HG03442 (cell line): Measurements from ENCODE around the gene GNB1L.

Source experiments
- ATAC-seq: cut with Tn5 transposase; IDR thresholded peaks from one replicate; pipeline ENCODE4 v1.9.1; 2021; ENCODE audit warnings: mild to moderate bottlenecking, moderate library complexity; ENCODE audit not compliant: unreplicated experiment

GNB1L gene

DNA sequence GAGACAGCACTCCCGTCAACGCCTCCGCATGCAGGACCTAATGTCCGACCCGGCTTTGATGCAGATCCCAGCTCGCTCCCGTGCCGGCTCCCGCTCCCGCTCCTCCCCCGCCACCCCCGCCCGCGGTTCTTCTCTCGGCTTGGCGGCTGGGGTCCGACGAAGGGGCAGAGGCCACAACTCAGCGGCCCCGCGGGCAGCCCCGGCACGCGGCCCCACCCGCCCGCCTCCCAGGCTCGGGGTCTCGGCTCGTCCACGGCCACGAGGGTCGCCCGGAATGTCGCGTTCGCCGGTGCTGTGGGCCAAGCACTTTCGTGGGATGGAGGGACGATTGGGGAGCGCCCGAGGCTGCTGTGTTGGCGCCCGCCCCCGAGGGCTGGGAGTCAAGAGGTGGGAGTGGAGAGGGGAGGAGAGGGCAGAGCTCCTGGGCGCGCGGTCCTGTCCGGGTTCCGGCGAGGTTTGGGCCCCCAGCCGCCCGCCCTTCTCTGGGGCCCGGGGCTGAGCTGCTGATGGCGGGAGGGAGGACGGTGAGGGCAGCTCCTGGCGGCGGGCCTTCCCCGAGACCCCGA, 99.4 kb downstream of the GNB1L start:
- ATAC-seq, result no peak

DNA sequence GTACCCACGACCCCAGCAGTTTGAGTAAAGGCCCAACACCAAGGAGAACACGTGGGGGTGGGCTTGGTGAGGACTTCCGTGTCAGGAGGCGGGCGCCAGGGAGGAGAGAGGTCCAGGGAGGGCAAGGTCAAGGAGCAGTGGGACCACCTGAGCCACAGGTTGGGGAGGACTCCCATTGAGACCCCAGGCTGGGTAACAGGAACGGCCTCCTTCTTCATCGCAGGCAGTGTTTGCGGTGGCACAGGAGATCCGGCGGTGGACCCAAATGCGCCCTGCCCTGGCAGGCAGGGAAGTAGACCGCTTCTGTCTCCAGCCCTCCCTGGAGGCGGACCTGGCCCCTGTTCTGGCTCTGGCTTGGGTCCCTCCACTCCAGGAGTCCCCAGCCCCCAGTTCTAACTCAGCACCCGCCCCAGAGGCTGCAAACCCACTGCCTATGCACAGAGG, 100.0 kb downstream of the GNB1L start:
- no peak for ATAC-seq

DNA sequence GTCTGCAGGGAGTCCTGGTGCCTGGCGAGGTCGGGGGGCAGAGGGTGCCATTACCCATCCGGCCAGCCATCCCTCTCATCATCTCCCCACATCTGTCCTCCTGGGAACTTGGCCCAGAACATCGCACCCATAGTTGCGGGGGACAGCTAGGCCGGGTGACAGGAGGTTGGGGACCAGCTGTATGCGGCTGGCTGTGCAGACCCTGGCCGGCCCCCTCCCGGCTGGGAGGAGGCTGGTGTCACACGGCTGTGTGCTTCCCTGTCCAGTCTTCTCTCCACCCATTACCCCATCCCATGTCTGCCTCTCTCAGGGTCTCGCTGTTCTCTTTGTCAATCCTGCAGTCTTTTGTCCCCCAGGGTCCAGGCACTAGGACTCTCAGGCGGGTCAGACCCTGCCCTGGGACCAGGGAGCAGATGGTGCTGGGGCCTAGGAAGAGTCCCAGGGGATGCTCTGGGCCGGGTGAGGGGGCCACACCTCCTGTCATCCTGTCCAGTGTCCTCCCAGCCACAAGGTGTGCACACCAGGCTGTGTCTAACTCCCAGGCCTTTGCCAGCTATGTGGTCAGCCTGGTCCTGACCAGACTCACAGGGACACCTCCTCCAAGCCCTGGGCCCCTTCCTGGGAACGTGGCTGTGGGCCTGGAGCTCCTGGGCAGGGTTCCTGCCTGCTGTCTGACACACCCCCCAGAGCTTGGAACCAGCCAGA, 100.5 kb downstream of the GNB1L start:
- ATAC-seq, result no peak

DNA sequence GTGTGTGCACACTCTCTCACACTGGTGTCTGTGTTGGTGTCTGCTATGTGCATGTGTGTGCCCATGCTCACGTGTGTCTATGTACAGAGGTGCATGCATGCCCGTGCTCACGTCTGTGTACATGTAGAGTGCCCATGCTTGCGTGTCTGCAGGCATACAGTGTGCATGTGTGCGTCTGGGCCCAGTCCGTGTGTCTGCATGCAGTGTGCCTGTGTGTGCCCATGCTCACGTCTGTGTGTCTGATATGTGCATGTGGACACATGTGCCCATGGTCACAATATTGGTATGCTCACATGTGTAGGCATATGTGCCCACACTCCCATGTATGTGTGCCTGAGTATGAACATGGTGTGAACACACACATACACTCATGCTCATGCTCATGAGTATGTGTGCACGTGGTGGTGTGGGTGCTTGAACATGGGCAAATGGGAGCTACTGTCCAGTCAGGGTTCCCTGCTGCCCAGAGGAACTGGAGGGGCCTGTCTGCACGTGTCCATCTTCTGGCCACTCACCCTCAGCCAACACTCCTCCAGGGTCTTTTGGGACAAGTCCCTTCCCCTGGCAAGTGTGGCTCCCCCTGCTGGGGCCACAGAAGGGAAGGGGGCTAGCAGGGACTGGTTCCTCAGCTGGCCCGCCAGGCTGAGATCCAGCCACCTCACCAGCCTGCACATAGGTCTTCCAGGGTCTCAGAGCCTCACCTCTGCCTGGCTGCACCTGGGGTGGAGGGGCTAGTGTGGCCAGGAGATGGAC, 101.4 kb downstream of the GNB1L start:
- ATAC-seq, result no peak

DNA sequence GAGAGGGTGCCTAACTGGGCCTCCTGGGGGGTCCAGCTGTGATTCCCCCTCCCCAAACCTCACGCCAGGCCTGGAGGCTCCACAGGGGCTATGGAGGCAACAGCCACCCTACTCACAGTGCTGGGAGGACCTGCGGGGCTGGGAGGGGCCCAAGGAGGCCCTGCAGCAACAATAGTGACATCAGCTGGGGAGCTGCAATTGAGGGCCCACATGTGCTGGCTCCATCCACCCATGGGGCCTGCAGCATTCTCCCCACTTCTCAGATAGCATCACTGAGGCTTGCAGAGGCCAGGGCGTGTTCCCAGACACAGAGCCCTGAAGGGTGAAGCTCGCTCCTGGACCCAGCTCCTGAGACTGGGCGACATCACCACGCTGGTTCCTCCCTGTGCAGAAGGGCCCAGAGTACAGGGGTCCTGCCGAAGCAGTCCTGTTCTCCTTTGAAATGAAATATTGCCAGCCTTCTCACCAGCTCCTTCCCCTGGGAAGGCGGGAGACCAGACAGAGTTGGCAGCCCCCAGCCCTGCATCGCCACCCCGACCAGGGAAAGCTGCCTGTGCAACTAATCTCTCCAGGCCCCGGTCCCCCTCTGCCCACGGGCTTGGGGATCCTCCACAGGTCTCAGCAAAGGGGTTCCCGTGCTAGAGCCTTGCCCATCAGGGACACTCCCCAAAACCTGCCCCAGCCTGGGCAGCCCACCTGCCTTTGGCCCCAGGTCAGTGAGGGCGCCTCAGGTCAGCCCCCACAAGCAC, 103.0 kb downstream of the GNB1L start:
- ATAC-seq, result no peak

DNA sequence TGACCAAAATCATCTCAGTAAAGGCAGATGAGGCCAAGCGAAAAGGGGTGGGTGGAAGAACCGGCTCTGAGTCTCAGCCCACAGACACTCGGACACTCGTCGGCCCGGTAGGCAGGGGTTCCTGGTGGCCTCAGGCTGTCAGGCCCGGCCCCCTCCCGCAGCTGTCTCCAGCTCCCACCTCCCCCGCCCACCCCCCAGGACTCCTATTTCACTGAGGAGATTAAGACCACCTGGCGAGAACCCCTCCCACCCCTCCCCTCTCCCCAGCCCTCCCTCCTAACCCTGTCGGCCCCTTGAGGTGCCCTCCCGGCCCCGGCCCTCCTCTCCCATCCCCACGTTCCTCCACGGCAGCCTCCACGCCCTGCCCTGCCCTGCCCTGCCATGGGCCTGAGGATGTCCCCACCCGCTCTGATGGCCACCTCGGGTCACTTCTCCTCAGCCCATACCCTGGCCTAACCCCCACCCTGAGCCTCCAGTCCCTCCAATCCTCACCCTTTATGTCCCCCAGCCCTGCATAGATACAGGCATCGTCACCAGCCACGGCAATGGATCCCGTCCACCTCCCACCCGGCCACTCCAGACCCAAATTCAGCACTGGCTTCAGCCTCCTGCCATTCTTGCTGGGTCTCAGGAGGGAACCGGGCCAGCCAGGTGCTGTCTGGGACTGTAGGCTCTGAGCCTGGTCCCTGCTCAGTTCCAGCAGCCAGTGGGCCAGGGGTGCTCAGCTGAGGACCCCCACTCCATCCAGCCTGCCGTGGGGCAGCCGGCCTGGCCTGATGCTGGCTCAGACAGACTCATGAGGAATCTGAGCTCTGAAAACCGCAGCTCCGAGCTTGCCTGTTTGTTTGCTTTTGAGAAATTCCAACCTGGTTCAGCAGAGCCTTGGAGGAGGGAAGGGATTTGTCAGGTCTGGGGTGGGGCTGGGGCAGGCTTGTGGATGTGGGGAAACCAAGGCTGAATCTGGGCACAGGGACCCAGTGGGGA, 103.9 kb downstream of the GNB1L start:
- no peak for ATAC-seq

DNA sequence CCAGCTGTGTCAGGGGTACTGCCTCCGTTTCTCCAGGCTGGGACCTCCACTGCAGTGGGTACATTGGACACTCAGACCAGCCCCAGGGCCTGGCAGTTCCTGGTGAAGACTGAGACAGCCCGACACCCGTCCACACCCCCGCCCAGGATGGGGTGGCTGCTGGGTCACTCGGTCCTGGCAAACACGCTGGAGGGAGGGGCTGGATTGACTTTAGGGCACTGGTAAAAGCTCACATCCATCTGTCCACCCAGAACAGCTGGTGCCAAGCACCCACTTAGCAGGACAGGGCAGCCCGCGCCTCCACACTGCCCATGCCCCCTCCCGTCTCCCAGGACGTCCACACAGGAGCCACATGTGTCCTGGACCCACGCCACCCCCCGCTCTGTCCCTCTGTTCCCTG, 104.8 kb downstream of the GNB1L start:
- no peak for ATAC-seq

DNA sequence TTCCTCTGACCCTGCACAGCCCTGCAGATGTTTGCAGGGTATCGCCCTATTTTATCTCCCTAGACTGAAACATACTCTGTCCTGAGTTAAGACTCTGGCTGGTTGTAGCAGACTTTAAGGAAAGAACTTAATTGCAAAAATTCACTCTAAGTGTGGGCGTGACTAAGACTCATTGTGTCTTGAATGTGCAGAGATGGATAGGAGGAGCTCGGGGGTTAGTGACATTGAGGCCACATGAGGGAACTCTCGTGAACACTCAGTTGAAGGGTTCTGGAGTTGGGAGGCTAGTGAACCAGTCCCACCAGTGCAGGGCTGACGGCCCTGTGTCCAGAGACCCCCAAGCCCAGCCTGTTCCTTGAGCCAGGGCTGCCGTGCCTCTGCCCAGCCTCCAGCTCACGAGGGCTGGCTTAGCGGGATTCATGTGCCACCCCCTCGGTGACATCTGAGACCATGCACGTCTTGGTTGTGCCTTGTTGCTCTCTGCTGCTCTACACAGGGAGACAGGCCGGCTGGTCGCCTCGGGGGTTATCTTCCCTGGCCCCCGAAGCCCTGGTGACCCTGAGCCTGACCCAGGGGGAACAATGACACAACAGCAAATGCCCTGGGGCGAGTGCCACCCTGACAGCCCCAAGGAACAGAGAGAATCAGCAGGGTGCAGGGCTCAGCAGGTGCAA, 105.5 kb downstream of the GNB1L start:
- no peak for ATAC-seq

DNA sequence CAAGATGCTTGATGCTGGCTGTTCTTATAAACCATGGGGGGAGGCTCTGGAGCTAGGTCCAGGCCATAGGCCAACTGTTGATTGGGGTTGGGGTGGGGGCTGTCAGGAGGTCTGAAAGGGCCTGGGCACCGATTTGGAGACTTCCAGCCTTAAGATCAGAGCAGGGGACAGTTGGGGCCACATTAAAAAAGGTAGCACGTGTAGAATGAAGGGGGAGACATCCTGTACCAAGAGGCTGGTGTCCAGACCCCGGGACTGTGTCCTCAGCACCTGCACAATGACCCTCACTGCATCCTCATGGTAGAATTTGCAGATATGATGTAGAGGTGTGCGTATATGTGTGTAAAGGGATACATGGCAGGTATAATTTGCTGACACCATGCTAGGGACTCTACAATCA, 106.5 kb downstream of the GNB1L start:
- ATAC-seq, result no peak

DNA sequence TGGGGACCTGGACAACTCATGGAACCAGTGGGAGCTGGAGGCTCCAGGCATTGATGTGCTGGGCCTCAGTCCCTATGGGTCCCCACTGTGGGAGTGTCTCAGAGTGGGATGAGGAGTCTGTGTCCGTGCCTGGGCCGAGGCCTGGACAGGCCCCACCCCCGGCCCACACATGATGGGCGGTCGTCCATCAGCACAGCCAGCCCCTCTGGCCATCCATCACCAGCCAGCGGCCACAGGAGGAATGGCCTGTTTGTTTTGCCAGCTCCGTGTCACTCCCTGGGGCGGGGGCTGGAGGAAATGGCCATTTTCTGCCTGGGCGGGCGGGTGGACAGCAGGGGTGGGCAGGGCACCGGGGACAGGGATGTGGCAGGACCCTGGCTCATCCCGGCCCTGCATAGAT, 107.1 kb downstream of the GNB1L start:
- ATAC-seq, result no peak

DNA sequence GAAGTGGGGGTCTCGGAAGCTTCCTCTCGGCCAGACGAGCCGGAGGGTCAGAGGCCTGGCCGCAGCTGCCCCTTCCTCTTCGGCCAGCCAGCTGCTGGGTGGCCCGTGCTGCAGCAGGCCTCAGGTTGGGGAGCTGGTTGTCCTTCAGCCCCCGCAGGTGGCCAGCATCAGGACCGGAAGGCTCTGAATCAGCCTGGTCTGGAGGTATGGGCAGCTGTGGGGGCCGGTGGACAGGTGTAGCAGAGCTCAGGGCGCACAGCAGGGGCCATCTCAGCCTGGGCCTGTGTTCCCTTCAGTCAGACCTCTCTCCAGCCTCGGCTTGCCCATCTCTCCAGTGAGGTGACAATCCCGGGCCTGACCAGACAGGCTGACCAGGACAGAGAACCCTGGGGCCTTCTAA, 107.9 kb downstream of the GNB1L start:
- ATAC-seq, result no peak

DNA sequence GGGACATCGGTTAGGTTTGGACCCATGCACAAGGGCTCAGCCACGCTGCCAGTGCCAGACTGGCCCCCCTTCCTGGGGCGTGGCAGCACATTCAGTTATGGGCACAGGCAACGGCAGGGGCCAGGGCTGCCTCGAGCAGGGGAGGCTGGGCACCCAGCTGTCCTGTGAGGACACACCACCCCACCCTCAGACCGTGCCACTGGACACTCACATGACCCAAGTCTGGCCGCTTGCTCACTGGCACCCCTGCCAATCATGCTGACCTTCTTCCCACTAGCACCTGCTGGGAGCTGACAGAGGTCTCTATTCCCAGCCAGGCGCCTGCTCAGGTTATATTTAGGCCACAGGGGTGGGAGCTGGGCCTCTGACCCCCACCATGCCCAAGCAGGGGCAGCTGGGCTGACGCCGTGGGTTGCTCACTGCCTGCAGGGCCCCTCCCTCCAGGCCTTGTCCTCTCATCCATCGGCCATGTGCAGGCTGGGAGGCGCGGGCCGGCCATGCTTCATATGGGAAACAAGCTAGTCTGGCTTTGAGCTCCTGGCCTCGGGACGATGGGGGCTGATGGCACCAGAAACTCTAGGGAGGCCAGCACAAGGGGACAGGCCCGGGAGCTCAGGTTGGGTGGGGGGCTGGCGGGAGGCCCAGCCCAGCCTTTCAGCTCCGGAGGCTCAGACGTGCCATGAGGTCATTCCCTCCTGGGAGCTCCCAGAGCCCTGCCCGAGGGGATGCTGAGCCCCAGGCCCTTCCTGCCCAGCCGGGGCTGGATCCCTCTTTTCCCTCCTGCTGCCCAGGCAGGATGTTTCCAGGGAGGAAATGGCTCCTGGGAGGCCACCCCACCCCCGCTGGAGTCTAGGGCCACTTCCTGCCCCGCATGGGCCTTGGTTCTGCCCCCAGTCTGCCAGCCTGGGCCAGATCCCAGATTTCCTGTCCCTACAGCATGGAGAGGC, 109.2 kb downstream of the GNB1L start:
- ATAC-seq, result no peak

DNA sequence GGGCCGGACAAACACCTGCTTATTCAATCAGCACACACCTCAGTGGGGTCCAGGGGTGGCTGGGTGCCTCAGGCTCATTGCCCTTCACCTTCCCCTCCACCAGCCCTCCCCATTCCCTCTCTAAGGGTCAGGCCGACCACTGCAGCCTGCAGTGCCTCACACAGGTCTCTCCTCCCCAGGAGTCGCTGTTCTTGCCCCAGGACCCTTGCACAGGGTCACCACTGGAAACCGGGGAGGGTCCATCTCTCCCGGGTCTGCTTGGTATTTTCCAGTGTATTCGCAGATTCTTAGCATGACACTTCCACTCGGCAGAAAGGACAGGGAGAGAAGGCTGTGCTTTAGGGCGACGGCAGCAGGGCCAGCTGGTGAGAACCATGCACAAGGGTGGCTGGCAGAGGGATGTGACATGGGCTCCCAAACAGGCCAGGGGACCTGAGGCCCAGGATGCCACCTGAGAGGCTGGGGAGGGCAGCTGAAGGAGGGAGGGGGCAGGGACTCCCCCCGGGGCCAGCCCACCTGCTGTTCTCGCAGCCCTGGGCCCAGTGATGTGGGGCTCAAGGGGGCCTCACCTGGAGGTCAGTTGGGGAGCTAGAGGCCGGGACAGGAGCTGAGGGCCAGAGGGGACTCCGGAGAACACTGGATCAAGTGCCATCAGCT, 110.2 kb downstream of the GNB1L start:
- ATAC-seq, result no peak

DNA sequence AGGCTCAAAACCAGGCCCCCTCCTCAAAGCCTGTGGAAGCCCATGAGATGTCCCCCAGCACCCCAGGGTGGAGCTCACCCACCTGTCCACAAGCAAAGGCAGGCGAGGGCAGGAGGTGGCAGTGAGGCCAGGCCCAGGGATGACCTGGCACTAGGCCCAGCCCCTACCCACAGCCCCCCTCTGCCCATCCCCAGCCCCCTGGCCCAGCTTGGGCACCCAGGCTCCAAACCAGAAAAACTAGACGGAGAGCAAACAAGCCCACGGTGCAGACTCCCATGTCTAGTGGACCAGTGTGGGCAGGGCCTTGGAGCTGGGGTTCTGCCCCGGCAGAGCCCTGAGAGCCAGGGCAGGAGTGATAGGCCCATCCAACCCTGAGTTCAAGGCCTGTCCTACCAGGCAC, 111.0 kb downstream of the GNB1L start:
- ATAC-seq, result no peak

DNA sequence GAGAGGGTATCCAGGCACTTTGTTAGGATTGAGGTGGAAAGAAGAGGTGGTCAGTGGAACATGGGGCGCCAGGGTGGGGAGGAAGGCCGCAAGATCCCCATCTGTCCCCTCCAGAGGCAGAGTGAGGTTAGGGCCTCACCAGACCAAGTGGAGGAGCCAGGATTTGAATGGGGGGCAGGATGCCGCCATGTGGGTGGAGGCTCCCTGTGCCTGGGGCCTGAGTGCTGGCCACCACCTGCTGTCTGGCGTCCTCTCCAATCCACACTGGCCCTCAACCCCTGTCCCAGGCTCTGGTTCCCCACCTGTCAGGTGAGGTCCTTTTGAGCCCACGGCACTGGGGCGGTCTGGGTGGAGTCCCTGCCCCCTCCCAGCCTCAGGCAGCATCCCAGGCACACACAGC, 111.6 kb downstream of the GNB1L start:
- no peak for ATAC-seq

DNA sequence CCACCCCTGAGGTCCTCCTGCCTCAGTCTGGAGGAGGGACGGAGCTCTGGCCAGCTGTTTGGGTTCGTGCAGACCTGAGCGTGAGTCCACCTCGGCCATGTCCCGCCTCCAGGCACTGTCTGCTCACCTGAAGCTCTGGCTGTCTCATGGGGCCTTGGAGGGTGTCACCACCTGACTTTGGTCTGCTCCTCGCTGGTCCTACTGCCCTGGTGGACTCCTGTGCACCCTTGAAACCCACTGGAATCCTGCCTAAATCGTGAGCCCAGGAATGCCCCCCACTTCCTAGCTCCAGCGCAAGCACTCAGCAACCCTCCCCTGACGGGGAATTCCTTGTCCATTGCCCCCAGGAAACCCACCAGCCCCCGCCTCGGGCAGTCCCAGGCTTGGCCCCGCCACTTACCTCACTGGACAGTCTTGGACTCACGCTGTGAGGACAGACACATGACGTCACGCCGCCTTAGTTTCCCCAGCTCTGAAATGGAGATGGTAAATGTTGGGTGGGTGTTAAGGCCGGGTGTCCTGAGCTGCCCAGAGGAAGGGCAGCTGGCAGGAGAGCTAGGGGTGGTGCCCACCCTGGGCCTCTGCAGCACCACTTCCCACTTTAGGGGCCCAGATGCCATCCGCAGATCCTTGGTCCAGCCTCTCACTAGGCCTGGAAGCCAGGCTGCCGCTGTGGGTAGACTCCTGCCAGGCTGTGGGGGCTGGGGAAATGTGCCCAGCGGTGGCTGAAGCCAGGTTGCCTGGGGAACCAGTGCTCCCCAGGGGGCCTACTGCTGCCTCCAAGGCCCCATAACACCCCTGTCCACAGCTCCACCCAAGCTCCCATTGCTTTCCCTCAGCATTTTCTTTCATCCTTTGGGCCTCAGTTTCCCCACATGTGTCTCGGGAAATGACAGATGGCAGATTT, 112.3 kb downstream of the GNB1L start:
- no peak for ATAC-seq

DNA sequence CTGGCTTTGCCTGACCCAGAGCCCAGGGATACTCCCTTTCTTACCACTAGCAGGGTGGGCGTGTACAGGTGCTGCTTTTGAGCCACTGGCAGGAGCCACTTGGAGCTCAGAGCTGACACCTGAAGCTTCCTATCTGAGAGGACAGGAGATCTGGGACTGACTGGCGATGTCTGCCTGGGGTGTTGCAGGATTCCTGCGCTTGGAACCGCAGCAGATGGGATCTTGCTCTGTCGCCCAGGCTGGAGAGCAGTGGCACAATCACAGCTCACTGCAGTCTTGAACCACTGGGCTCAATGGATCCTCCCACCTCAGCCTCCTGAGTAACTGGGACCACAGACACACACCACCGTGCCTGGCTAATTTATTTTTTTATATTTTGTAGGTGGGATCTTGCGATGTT, 113.6 kb downstream of the GNB1L start:
- no peak for ATAC-seq
